GM23338 (cell line): ENCODE data around the gene SH3BP4. TPM values are rescaled to one million over a fixed set of nuclear protein-coding genes. Genes with fewer than 3 reads are reported as not detected.

Experiments used
- ATAC-seq: fragments of 200-7000 bp; cut with Tn5 transposase; 3 replicates; pipeline ENCODE4 v1.9.1; 2020
- DNase-seq: peaks from one replicate; pipeline ENCODE4 v3.0.0-alpha.2; 2015; ENCODE audit warnings: low spot score
- H2AFZ ChIP-seq: fragments of 200-600 bp; sonication (generic); 2 replicates; pipeline ENCODE4 v1.8.0; 2016; ENCODE audit warnings: antibody characterized with exemption, mild to moderate bottlenecking, moderate library complexity
- H3F3A ChIP-seq: fragments of 200-600 bp; sonication (generic); replicated peaks from 2 replicates; pipeline ENCODE4 v1.8.0; 2017; ENCODE audit warnings: antibody characterized with exemption, mixed run types, low read depth
- H3K27ac ChIP-seq: fragments of 200-600 bp; sonication (generic); 2 replicates; pipeline ENCODE4 v1.6.1; 2016; ENCODE audit warnings: low read depth
- H3K27me3 ChIP-seq: fragments of 200-600 bp; sonication (generic); 2 replicates; pipeline ENCODE4 v1.8.0; 2016; ENCODE audit warnings: mild to moderate bottlenecking, mixed run types, moderate library complexity; ENCODE audit not compliant: insufficient read depth
- H3K36me3 ChIP-seq: fragments of 200-600 bp; sonication (generic); 2 replicates; pipeline ENCODE4 v1.8.0; 2016; ENCODE audit warnings: mild to moderate bottlenecking; ENCODE audit not compliant: insufficient read depth
- H3K4me1 ChIP-seq: fragments of 200-600 bp; sonication (generic); 2 replicates; pipeline ENCODE4 v1.8.0; 2016; ENCODE audit warnings: mild to moderate bottlenecking, moderate library complexity; ENCODE audit not compliant: insufficient read depth
- H3K4me2 ChIP-seq: fragments of 200-600 bp; sonication (generic); 2 replicates; pipeline ENCODE4 v1.7.1; 2017; ENCODE audit warnings: mixed run types
- H3K4me3 ChIP-seq: fragments of 200-600 bp; sonication (generic); 2 replicates; pipeline ENCODE4 v1.6.1; 2016; ENCODE audit warnings: mixed run types
- H3K79me2 ChIP-seq: fragments of 200-600 bp; sonication (generic); replicated peaks from 2 replicates; pipeline ENCODE4 v1.8.0; 2017; ENCODE audit warnings: mild to moderate bottlenecking; ENCODE audit not compliant: insufficient read depth
- H3K9me2 ChIP-seq: fragments of 200-600 bp; sonication (generic); 2 replicates; pipeline ENCODE4 v1.8.0; 2017; ENCODE audit not compliant: insufficient read depth
- H4K20me1 ChIP-seq: fragments of 200-600 bp; sonication (generic); replicated peaks from 2 replicates; pipeline ENCODE4 v1.8.0; 2017; ENCODE audit warnings: mild to moderate bottlenecking; ENCODE audit not compliant: insufficient read depth
- H3K27ac Mint-ChIP-seq: 2 replicates; pipeline ENCODE4 v1.8.0; 2020; ENCODE audit warnings: inconsistent platforms, mild to moderate bottlenecking, moderate library complexity, mixed read lengths
- H3K27me3 Mint-ChIP-seq: 3 replicates; pipeline ENCODE4 v1.8.0; 2022; ENCODE audit warnings: low read depth, mild to moderate bottlenecking, moderate library complexity, mixed read lengths, inconsistent platforms; ENCODE audit not compliant: insufficient read depth, poor library complexity
- H3K36me3 Mint-ChIP-seq: 3 replicates; pipeline ENCODE4 v1.8.0; 2021; ENCODE audit warnings: low read depth, mild to moderate bottlenecking, inconsistent platforms, moderate library complexity, mixed read lengths
- H3K4me1 Mint-ChIP-seq: 3 replicates; pipeline ENCODE4 v1.8.0; 2020; ENCODE audit warnings: mild to moderate bottlenecking, inconsistent platforms, mixed read lengths
- H3K4me3 Mint-ChIP-seq: 3 replicates; pipeline ENCODE4 v1.8.0; 2021; ENCODE audit warnings: moderate library complexity, mild to moderate bottlenecking, inconsistent platforms, mixed read lengths
- H3K9me3 Mint-ChIP-seq: 3 replicates; pipeline ENCODE4 v1.8.0; 2020; ENCODE audit warnings: moderate library complexity, mild to moderate bottlenecking, inconsistent platforms, mixed read lengths
- CREB1 ChIP-seq: fragments of 250-450 bp; sonication (Bioruptor Pico); IDR thresholded peaks from 2 replicates; pipeline ENCODE4 v1.5.0; 2020; ENCODE audit warnings: low read depth, mild to moderate bottlenecking, moderate library complexity
- ETS1 ChIP-seq: IDR thresholded peaks from 2 replicates; pipeline ENCODE4 v1.6.1; 2016; ENCODE audit warnings: antibody characterized with exemption
- EZH2phosphoT487 ChIP-seq: fragments of 200-600 bp; sonication (generic); IDR thresholded peaks from one replicate; pipeline ENCODE4 v1.8.1; 2018; ENCODE audit warnings: antibody characterized with exemption; ENCODE audit not compliant: unreplicated experiment
- JUNB ChIP-seq: IDR thresholded peaks from one replicate; pipeline ENCODE4 v1.6.1; 2016; ENCODE audit warnings: antibody characterized with exemption; ENCODE audit not compliant: unreplicated experiment
- STAT1 ChIP-seq: IDR thresholded peaks from one replicate; pipeline ENCODE4 v1.6.1; 2016; ENCODE audit warnings: antibody characterized with exemption; ENCODE audit not compliant: unreplicated experiment
- ZNF114 ChIP-seq: fragments of 250-450 bp; sonication (Bioruptor Pico); IDR thresholded peaks from 2 replicates; pipeline ENCODE4 v1.5.0; 2020; ENCODE audit warnings: mild to moderate bottlenecking, moderate library complexity
- ZNF462 ChIP-seq: fragments of 250-450 bp; sonication (Bioruptor Pico); IDR thresholded peaks from 2 replicates; pipeline ENCODE4 v1.5.0; 2020; ENCODE audit warnings: mild to moderate bottlenecking, moderate library complexity
- polyA plus RNA-seq: library from polyadenylated mRNA; unstranded; fragments of >200 nt; fragmentation: Nextera tagmentation; extraction: Ambion mirVana; gene quantifications from 2 replicates; pipeline ENCODE4 v1.2.1, GENCODE V29; 2016
- total RNA-seq: library from RNA; depleted of rRNA; stranded (reverse); fragments of >200 nt; shearing (Covaris generic); gene quantifications from 2 replicates; pipeline ENCODE4 v1.2.3, GENCODE V29; 2014

The SH3BP4 gene
- total and polyA plus RNA-seq, 2 experiments from 2014 or later, result 15.6 to 50.9 TPM

- TF ChIP-seq ZNF114 (no peak), ETS1 (no peak), ZNF462 (CRISPR knock-in tag) (no peak), JUNB (no peak), STAT1 (no peak)
These were observed 25.4 kb downstream of the SH3BP4 start (continued) for GRCh38 chr2:234977228-234977679.

GRCh38 chr2:234978466-234979203 lies 26.8 kb downstream of the SH3BP4 start:
- Histone ChIP-seq H3K4me1 (peaks cover 41% of the 10 kb centered on the region), H4K20me1 (peaks cover 5% of the 10 kb centered on the region), H3K27me3 (no peaks in the 10 kb centered on the region), H3K79me2 (peaks cover 93% of the 10 kb centered on the region), H3K27ac (peak overlapping the region; percentile 26; the same call in 1 of the 2 replicates), H2AFZ (no peak overlapping the region), H3K4me2 (no peak overlapping the region), H3K4me3 (no peak overlapping the region), H3F3A (peaks cover 7% of the 10 kb centered on the region; the same call in 1 of the 2 replicates), H3K36me3 (0 out of 2 replicates have a peak, but pooled peaks cover 3% of the 10 kb centered on the region), H3K9me2 (no peaks in the 10 kb centered on the region)
- ATAC-seq, result no peak
- peaks cover 22% of the 10 kb centered on the region for H3K36me3 Mint-ChIP-seq
- no peak for TF ChIP-seq CREB1
- TF ChIP-seq STAT1, result no peak
- no peak for TF ChIP-seq EZH2phosphoT487
- H3K4me1 Mint-ChIP-seq, result peaks cover 55% of the 10 kb centered on the region
- H3K27ac Mint-ChIP-seq, result 0 out of 2 replicates have a peak overlapping the region, but pooled peaks have one; percentile 32
- DNase-seq, result no peak
- H3K27me3 Mint-ChIP-seq, result peaks cover 16% of the 10 kb centered on the region
- H3K4me3 Mint-ChIP-seq, result no peak overlapping the region
- peaks cover 10% of the 10 kb centered on the region; the same call in 2 of the 3 replicates for H3K9me3 Mint-ChIP-seq
